GM23338 (cell line): ENCODE results near the gene RHOH.

Experiments used
- CREB1 ChIP-seq: fragments of 250-450 bp; sonication (Bioruptor Pico); IDR thresholded peaks from 2 replicates; pipeline ENCODE4 v1.5.0; 2020; ENCODE audit warnings: low read depth, mild to moderate bottlenecking, moderate library complexity
- CTCF ChIP-seq, 2 experiments: fragments of 200-600 bp in 1 of 2; sonication (generic) in 1 of 2; conservative IDR thresholded peaks; 2 replicates each; pipeline versions ENCODE4 v1.5.1 to v1.6.1; 2016 to 2017; ENCODE audit warnings: antibody characterized with exemption in 2 of 2, low read depth in 2 of 2, mild to moderate bottlenecking in 2 of 2, moderate library complexity in 1 of 2
- ETS1 ChIP-seq: IDR thresholded peaks from 2 replicates; pipeline ENCODE4 v1.6.1; 2016; ENCODE audit warnings: antibody characterized with exemption
- EZH2 ChIP-seq: fragments of 200-600 bp; sonication (generic); IDR thresholded peaks from one replicate; pipeline ENCODE4 v1.8.0; 2017; ENCODE audit warnings: antibody characterized with exemption, mild to moderate bottlenecking, low read depth; ENCODE audit not compliant: unreplicated experiment
- JUNB ChIP-seq: IDR thresholded peaks from one replicate; pipeline ENCODE4 v1.6.1; 2016; ENCODE audit warnings: antibody characterized with exemption; ENCODE audit not compliant: unreplicated experiment
- POLR2AphosphoS5 ChIP-seq: IDR thresholded peaks from 2 replicates; pipeline ENCODE4 v1.6.1; 2016; ENCODE audit warnings: antibody characterized with exemption, low read depth
- REST ChIP-seq: IDR thresholded peaks from one replicate; pipeline ENCODE4 v1.6.1; 2018; ENCODE audit warnings: antibody characterized with exemption; ENCODE audit not compliant: unreplicated experiment
- ZNF114 ChIP-seq: fragments of 250-450 bp; sonication (Bioruptor Pico); IDR thresholded peaks from 2 replicates; pipeline ENCODE4 v1.5.0; 2020; ENCODE audit warnings: mild to moderate bottlenecking, moderate library complexity

- no peak for TF ChIP-seq CTCF (conservative IDR thresholded peaks at IDR 0.05; ENCODE audit: low read depth in 2 of 2)
- no peak for TF ChIP-seq REST
- no peak for TF ChIP-seq EZH2
- no peak for TF ChIP-seq POLR2AphosphoS5
- no peak for TF ChIP-seq CREB1 (CRISPR knock-in tag)
- no peak for TF ChIP-seq ZNF114 (CRISPR knock-in tag)
- no peak for TF ChIP-seq ETS1
- TF ChIP-seq JUNB, result no peak
These were observed 6.8 kb upstream of the RHOH start for GRCh38 chr4:40190019-40190418.
